GM20000 (cell line): ENCODE data around the gene NPTN.

Experiments
- DNase-seq: peaks from one replicate; pipeline ENCODE4 v3.0.0; 2012; ENCODE audit warnings: low spot score
- CTCF ChIP-seq: IDR thresholded peaks from 2 replicates; pipeline ENCODE4 v1.5.1; 2012; ENCODE audit warnings: mild to moderate bottlenecking, control low read depth; ENCODE audit errors: extremely low read depth, missing control alignments

NPTN gene

GRCh38 chr15:73633111-73633990 lies at the start of gene NPTN:
Gene NPTN (minus strand): TSS chr15:73633389. CDS start chr15:73633215, 174 bp downstream.
- DNase-seq: peak; percentile 96
- TF ChIP-seq CTCF: no peak

GRCh38 chr15:73682600-73683090 lies 49.5 kb upstream of the NPTN start:
- no peak for DNase-seq
- no peak for TF ChIP-seq CTCF

GRCh38 chr15:73681856-73682599 lies 48.8 kb upstream of the NPTN start:
- peak; percentile 8 for DNase-seq
- no peak for TF ChIP-seq CTCF

DNA sequence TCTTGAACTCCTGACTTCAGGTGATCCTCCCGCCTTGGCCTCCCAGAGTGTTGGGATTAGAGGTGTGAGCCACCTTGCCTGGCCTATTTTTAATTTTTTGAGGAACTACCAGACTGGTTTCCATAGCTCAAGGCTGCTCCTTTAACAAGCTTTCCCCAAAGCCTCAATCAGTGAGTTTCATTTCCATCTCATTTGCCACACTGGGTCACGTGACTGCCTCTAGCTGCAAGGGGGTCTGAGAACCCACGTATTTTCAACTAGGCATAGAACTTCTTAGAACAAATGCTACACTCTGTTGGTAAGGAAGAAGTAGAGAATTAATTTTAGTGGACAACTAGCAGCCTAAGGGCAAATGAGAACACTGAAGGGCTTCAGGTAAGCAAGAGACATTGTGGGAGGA lies 47.9 kb upstream of the NPTN start:
- no peak for TF ChIP-seq CTCF

DNA sequence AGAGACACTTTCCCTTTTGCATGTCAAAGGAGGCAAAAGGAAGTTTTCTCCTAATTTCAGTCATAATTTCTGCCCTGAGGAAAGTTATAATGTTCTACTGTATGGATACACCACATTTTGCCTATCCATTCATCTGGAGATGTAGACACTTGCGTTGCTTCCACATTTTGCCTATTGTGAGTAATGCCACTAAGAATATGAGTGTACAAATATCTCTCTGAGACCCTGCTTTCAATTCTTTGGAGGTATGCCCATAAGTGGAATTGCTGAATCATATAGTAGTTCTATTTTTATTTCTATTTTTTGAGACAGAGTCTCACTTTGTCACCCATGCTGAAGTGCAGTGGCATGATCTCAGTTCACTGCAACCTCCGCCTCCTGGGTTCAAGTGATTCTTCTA lies 47.4 kb upstream of the NPTN start:
- TF ChIP-seq CTCF: no peak
- DNase-seq: no peak

More for the DNA sequence above, 47.9 kb upstream of the NPTN start:
- DNase-seq: peak; percentile 4

GRCh38 chr15:73679964-73680363 lies 46.8 kb upstream of the NPTN start:
- no peak for TF ChIP-seq CTCF

DNA sequence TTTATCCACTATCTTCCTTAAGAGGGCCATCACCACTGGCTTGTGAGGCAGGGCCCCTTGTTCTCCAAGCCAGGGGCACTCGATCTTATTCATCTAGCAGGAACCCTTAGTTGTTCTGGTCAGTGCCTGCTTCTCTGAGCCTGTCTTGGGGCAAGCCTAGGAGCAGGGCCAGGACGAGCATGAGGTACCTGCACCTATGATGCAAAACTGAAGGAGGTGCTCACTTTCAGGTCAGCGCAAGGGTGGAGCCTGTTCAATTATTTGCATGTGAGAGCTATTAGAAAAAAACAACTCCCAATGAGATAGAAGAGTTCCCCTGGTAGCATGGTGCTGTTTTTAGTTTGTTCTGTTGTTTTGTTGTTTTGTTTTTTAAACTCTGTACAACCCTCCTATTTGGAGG lies 46.0 kb upstream of the NPTN start:
- TF ChIP-seq CTCF: no peak
- DNase-seq: no peak

More at GRCh38 chr15:73679964-73680363, 46.8 kb upstream of the NPTN start:
- no peak for DNase-seq
